ENCODE data around the gene TIPARP.

DNA sequence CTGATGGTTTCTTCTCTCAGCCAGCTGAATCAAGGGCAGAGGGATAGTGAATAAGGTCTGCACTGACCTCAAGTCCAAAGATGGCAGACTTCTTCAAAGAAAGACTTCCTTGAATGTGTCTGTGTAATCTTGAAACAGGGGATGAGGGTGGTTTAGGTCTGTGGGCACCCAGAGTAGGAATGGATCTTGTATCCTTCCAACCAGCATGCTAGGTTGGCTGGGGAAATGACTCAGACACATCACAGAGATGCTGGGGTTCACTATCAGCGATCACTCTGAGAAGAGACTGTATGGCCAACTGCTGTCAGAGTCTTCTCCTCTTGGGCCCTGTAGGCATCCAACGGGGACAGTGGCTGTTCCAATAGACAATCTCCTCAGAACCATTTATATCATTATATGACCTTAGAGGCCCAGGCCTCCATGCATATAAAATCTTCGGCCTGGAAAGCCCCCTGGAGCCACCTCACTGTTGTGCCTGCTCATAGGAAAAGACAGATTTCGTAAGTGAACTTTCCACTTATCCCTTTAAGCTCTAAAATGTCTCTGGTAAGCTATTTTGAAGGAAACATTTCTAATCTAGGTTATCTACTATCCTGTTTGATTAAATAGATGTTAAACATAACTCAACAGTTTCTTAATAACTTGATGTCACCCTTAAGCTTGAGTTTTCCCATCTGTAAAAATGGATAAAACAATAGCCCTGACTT is 58.5 kb downstream of the TIPARP start:
- no peak for TF ChIP-seq GATA2 (IDR thresholded peaks at IDR 0.05; ENCODE audit: low read depth, low read length)
- TF ChIP-seq GATA3 (IDR thresholded peaks at IDR 0.05; ENCODE audit: low read depth, low read length) = no peak
